GM23248 (cell line): ENCODE measurements around the gene LATS2. TPM values are rescaled to one million over a fixed set of nuclear protein-coding genes. Genes with fewer than 3 reads are reported as not detected.
A peak's percentile ranks its signal among the peaks of the same experiment; 100 is the strongest.

ENCODE experiments used
- DNase-seq: peaks from one replicate; pipeline ENCODE4 v3.0.0-alpha.2; 2015
- H2AFZ ChIP-seq: fragments of 200-600 bp; sonication (generic); 2 replicates; pipeline ENCODE4 v1.6.1; 2016; ENCODE audit warnings: antibody characterized with exemption
- H3F3A ChIP-seq: fragments of 200-600 bp; sonication (generic); 2 replicates; pipeline ENCODE4 v1.6.1; 2016; ENCODE audit warnings: mild to moderate bottlenecking, antibody characterized with exemption, mixed run types; ENCODE audit not compliant: insufficient read depth
- H3K27ac ChIP-seq: fragments of 200-600 bp; sonication (generic); 2 replicates; pipeline ENCODE4 v1.5.1; 2016; ENCODE audit warnings: mild to moderate bottlenecking
- H3K27me3 ChIP-seq: fragments of 200-600 bp; sonication (generic); replicated peaks from 2 replicates; pipeline ENCODE4 v1.6.1; 2016; ENCODE audit warnings: mild to moderate bottlenecking; ENCODE audit not compliant: insufficient read depth
- H3K36me3 ChIP-seq: fragments of 200-600 bp; sonication (generic); 2 replicates; pipeline ENCODE4 v1.6.1; 2016; ENCODE audit warnings: low read depth, mild to moderate bottlenecking
- H3K4me1 ChIP-seq: fragments of 200-600 bp; sonication (generic); 2 replicates; pipeline ENCODE4 v1.6.1; 2016; ENCODE audit warnings: mild to moderate bottlenecking; ENCODE audit not compliant: insufficient read depth
- H3K4me2 ChIP-seq: fragments of 200-600 bp; sonication (generic); one replicate; pipeline ENCODE4 v1.6.1; 2016; ENCODE audit warnings: mild to moderate bottlenecking; ENCODE audit not compliant: unreplicated experiment
- H3K4me3 ChIP-seq: fragments of 200-600 bp; sonication (generic); 2 replicates; pipeline ENCODE4 v1.5.1; 2016; ENCODE audit warnings: mild to moderate bottlenecking
- H3K79me2 ChIP-seq: fragments of 200-600 bp; sonication (generic); 2 replicates; pipeline ENCODE4 v1.6.1; 2016; ENCODE audit warnings: mild to moderate bottlenecking; ENCODE audit not compliant: insufficient read depth
- H3K9ac ChIP-seq: fragments of 200-600 bp; sonication (generic); 2 replicates; pipeline ENCODE4 v1.6.1; 2016; ENCODE audit warnings: mild to moderate bottlenecking
- H3K9me2 ChIP-seq: fragments of 200-600 bp; sonication (generic); 2 replicates; pipeline ENCODE4 v1.6.1; 2016; ENCODE audit warnings: mixed run types, mild to moderate bottlenecking, moderate library complexity; ENCODE audit not compliant: insufficient read depth
- H3K9me3 ChIP-seq: fragments of 200-600 bp; sonication (generic); one replicate; pipeline ENCODE4 v1.6.1; 2017; ENCODE audit warnings: low read depth
- H4K20me1 ChIP-seq: fragments of 200-600 bp; sonication (generic); 2 replicates; pipeline ENCODE4 v1.6.0; 2016; ENCODE audit not compliant: insufficient read depth
- EZH2 ChIP-seq: fragments of 200-600 bp; sonication (generic); IDR thresholded peaks from 2 replicates; pipeline ENCODE4 v1.6.1; 2018; ENCODE audit warnings: antibody characterized with exemption, mild to moderate bottlenecking; ENCODE audit not compliant: insufficient read depth, poor library complexity, severe bottlenecking
- EZH2phosphoT487 ChIP-seq: fragments of 200-600 bp; sonication (generic); IDR thresholded peaks from 2 replicates; pipeline ENCODE4 v1.6.1; 2018; ENCODE audit warnings: antibody characterized with exemption, moderate library complexity, mild to moderate bottlenecking, low read depth; ENCODE audit not compliant: insufficient read depth
- WGBS, 2 experiments: methylation state at CpG; one replicate each; pipeline ENCODE4 v1.1.6; 2015 to 2017; ENCODE audit warnings: low lambda C conversion rate in 2 of 2, low coverage in 1 of 2; ENCODE audit errors: missing lambda C conversion rate in 2 of 2; 5-methylcytosine and 5-hydroxymethylcytosine counted together
- in situ Hi-C: fragments of 300-500 bp; cut with MboI; formaldehyde crosslinking; loops from 2 replicates; pipeline ENCODE4 v1.15.0; 2020
- polyA plus RNA-seq: library from polyadenylated mRNA; unstranded; fragments of >200 nt; fragmentation: Nextera tagmentation; extraction: Ambion mirVana; gene quantifications from 2 replicates; pipeline ENCODE4 v1.2.1, GENCODE V29; 2016
- total RNA-seq: library from RNA; depleted of rRNA; stranded (reverse); fragments of >200 nt; shearing (Covaris generic); gene quantifications from 2 replicates; pipeline ENCODE4 v1.2.3, GENCODE V29; 2014

Gene LATS2
- total and polyA plus RNA-seq, 2 experiments from 2014 or later, result 11.8 to 23.0 TPM

DNA sequence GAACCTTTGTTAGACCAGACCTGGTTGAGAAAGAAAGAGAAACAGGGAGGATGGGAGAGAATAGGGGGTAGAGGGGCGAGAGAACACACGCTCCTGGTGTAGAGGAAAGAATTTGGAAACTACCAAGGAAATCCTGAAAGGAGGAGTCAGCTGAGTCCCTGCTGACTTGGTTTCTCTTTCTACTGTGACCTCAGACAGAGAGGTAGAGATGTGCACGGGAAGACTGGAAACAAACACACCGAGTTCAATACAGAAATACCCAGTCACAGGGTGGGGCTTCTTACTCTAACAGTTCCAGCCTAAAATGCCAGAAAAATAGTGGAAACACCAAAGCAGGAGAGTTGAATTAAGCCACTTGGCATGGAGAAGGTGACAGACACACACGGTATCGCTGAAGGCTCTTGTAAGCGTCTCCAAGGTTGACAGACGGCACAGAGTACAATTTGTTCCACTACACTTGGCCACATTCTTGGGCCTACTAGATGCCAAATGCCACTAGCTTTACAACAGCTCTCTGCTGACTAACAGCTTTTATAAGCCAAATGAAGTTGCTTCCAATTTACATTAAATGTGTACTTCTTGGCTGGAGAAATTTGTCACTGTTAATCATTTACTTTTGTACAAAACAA is 28.1 kb downstream of the LATS2 start:
- Histone ChIP-seq H3K9ac (peak overlapping the region; percentile 50), H3K36me3 (0 out of 2 replicates have a peak, but pooled peaks cover 3% of the 10 kb centered on the region)

DNA sequence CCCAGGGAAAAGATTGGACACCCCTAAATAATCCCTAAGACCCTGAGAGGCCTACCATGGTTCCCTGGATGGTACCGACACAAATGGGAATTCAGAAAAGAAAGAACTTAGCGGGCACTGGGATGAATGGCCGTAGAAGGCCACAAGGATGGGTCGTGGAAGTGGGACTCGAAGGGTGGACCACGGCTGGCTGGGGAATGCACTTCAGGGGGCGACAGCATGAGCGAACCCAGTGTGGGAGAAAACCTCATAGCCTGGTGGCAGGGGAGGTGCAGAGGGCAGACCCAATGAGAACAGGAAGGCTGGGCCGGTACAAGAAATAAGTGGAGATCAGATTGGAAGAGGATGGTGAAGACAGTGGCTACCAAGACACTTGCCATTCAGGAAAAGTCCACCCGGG is 28.7 kb downstream of the LATS2 start:
- 0 out of 2 replicates have a peak, but pooled peaks cover 4% of the 10 kb centered on the region for H3K36me3 ChIP-seq
- no peak overlapping the region for H2AFZ ChIP-seq
- H3K79me2 ChIP-seq, result peaks cover 100% of the 10 kb centered on the region
- peaks cover 31% of the 10 kb centered on the region for H4K20me1 ChIP-seq
- DNase-seq, result no peak
- H3K4me3 ChIP-seq, result peak overlapping the region; percentile 49
- H3K27ac ChIP-seq, result peak overlapping the region; percentile 66
- H3K9me2 ChIP-seq, result no peaks in the 10 kb centered on the region
- no peak for TF ChIP-seq EZH2
- no peak for TF ChIP-seq EZH2phosphoT487
- H3K9ac ChIP-seq, result peak overlapping the region; percentile 50
- peak overlapping the region; percentile 70 for H3K4me2 ChIP-seq
- H3K9me3 ChIP-seq, result no peaks in the 10 kb centered on the region
- in situ Hi-C loops, result no loop called here
- WGBS, 2 experiments, result 93 to 96% methylated on average over 10 of the region's 10 CpGs
- H3K4me1 ChIP-seq, result peaks cover 47% of the 10 kb centered on the region
- no peaks in the 10 kb centered on the region for H3K27me3 ChIP-seq
- peaks cover 63% of the 10 kb centered on the region for H3F3A ChIP-seq

More for the DNA sequence above, 28.1 kb downstream of the LATS2 start:
- 5 to 11% methylated on average over 7 to 8 of the region's 8 CpGs for WGBS, 2 experiments
- no peak for TF ChIP-seq EZH2phosphoT487
- TF ChIP-seq EZH2, result no peak
- H3K27me3 ChIP-seq, result no peaks in the 10 kb centered on the region
- H3K9me3 ChIP-seq, result no peaks in the 10 kb centered on the region
- H3K4me1 ChIP-seq, result peaks cover 47% of the 10 kb centered on the region
- peak overlapping the region; percentile 70 for H3K4me2 ChIP-seq
- H2AFZ ChIP-seq, result no peak overlapping the region
- H3F3A ChIP-seq, result peaks cover 62% of the 10 kb centered on the region
- H3K9me2 ChIP-seq, result no peaks in the 10 kb centered on the region
- peaks cover 100% of the 10 kb centered on the region for H3K79me2 ChIP-seq
- peak overlapping the region; percentile 66 for H3K27ac ChIP-seq
- H4K20me1 ChIP-seq, result peaks cover 32% of the 10 kb centered on the region
- H3K4me3 ChIP-seq, result peak overlapping the region; percentile 49
- in situ Hi-C loops, result no loop called here
- peak; percentile 81 for DNase-seq

DNA sequence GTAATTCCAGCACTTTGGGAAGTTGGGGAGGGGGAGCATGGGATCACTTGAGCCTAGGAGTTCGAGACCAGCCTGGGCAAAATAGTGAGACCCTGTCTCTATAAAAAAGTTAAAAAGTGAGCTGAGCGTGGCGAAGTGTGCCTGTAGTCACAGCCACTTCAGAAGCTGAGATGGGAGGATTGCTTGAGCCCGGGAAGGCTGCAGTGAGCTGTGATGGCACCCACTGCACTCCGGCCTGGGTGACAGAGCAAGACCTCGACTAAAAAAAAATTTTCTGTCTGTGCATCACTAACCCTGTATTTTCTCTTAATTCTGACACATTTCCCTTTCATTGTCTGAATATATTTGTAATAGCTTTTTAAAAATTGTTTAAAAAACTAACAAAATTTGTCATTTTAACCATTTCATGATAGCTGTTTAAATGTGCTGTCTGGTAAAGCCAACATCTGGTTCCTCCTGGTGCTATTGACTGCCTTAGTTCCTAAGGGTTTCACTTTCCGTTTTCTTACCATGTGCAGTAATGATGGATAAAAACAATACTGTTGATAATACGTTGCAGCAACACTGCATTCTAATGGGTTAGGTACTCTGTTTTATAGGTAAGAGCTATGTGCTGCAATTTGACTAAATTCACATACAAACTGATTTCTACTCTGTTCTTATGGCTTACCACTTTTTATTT is 29.7 kb downstream of the LATS2 start:
- H3K27me3 ChIP-seq, result no peaks in the 10 kb centered on the region
- H3K9me2 ChIP-seq, result no peaks in the 10 kb centered on the region
- peaks cover 33% of the 10 kb centered on the region for H4K20me1 ChIP-seq
- H3K27ac ChIP-seq, result peak overlapping the region; percentile 24; the same call in 1 of the 2 replicates
- H3K36me3 ChIP-seq, result 0 out of 2 replicates have a peak, but pooled peaks cover 4% of the 10 kb centered on the region
- H3K9me3 ChIP-seq, result no peaks in the 10 kb centered on the region
- no peak for DNase-seq
- TF ChIP-seq EZH2 (no peak), EZH2phosphoT487 (no peak)
- no peak overlapping the region for H3K9ac ChIP-seq
- peaks cover 72% of the 10 kb centered on the region for H3F3A ChIP-seq
- WGBS, 2 experiments, result 92 to 94% methylated on average over 8 of the region's 8 CpGs
- in situ Hi-C loops, result no loop called here
- peaks cover 100% of the 10 kb centered on the region for H3K79me2 ChIP-seq
- H3K4me1 ChIP-seq, result peaks cover 47% of the 10 kb centered on the region
- no peak overlapping the region for H3K4me3 ChIP-seq
- H2AFZ ChIP-seq, result no peak overlapping the region
- no peak overlapping the region for H3K4me2 ChIP-seq

DNA sequence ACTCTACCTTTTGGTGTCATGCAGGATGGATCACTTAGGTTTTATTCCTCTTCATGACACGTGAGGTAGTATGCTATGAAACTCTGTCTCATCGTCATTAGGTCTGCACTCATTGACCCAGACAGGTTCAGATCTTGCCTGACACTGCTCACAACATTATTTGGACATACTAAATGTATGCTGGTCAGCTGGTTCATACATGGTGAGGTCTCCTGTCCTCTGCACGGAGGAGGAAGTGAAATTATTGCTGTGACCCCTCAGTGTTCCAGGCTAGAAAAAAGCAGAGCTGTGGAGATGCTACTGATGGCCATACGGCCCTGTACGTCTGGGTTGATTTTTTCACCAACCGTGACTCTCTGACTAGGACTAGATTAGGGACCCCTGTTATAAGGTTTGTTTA is 35.8 kb downstream of the LATS2 start:
- H3K27me3 ChIP-seq, result no peaks in the 10 kb centered on the region
- in situ Hi-C loops, result no loop called here
- no peak overlapping the region for H3K4me2 ChIP-seq
- H4K20me1 ChIP-seq, result peaks cover 39% of the 10 kb centered on the region; the same call in 1 of the 2 replicates
- H3K4me3 ChIP-seq, result no peak overlapping the region
- H3K9me3 ChIP-seq, result no peaks in the 10 kb centered on the region
- H3K4me1 ChIP-seq, result peaks cover under 1% of the 10 kb centered on the region; the same call in 1 of the 2 replicates
- no peak overlapping the region for H3K9ac ChIP-seq
- DNase-seq, result no peak
- peaks cover 9% of the 10 kb centered on the region; the same call in 1 of the 2 replicates for H3K36me3 ChIP-seq
- H3F3A ChIP-seq, result peaks cover 51% of the 10 kb centered on the region
- TF ChIP-seq EZH2phosphoT487 (no peak), EZH2 (no peak)
- H3K9me2 ChIP-seq, result no peaks in the 10 kb centered on the region
- 86 to 91% methylated on average over 6 of the region's 6 CpGs for WGBS, 2 experiments
- H3K27ac ChIP-seq, result no peak overlapping the region
- no peak overlapping the region for H2AFZ ChIP-seq
- peaks cover 100% of the 10 kb centered on the region for H3K79me2 ChIP-seq
